Uterus (tissue), 2 donors: ENCODE data around the gene WDR35.

Experiments
- POLR2A ChIP-seq, 2 donors: fragments of 450-650 bp; IDR thresholded peaks; one replicate each; pipeline ENCODE4 v1.6.1; 2016; ENCODE audit warnings: antibody characterized with exemption in 2 of 2, mild to moderate bottlenecking in 1 of 2, moderate library complexity in 1 of 2
- TF ChIP-seq, protein P1 (sequence below), 4 experiments: fragments of 200-600 bp in 2 of 4; fragments of 450-650 bp in 2 of 4; sonication (generic) in 2 of 4; IDR thresholded peaks; one replicate each; pipeline ENCODE4 v1.5.1; 2016 to 2019; ENCODE audit warnings: antibody characterized with exemption in 4 of 4, mild to moderate bottlenecking in 2 of 4, moderate library complexity in 1 of 4

DNA sequence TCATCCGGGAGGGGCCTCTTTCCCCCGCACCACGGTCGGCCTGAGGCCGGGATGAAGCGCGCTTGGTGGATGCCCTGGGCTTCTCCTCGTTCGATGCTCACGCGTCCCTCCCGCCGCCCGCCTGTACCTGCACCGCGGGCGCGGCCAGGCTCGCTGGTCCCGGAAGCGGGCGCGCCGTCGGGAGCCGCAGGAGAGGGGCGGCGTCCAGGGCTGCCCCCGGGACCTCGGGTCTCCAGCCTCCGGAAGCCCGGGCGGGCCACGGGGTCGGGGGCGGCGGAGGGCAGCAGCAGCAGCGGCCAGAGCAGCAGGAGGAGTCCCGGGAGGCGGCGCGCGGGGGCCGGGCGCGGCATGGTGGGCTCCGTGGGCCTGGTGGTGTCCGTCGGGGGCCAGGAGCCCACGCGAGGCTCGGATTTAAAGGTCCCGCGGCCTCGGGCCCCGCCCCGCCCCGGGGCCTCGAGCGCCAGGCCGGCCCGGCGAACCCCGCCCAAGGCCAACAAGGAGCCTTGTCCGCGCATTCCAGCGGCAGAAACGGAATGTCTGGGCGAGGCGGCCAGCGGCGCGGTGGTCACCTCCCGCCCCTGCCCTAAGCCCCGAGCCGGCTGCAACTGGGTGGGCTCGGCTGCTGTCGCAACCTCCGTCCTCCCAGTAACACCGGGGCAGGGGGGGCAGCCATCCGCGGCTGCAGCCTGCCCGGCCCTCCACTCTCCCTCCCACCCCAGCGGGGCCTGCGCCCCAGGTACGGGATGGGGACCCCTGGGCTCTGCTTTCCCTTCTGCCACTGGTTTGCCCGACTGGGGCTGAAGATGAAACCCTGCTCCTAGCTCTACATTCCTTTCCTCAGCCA is 22.6 kb upstream of the WDR35 start, which contains the start of gene MATN3:
- TF ChIP-seq, protein P1, sequence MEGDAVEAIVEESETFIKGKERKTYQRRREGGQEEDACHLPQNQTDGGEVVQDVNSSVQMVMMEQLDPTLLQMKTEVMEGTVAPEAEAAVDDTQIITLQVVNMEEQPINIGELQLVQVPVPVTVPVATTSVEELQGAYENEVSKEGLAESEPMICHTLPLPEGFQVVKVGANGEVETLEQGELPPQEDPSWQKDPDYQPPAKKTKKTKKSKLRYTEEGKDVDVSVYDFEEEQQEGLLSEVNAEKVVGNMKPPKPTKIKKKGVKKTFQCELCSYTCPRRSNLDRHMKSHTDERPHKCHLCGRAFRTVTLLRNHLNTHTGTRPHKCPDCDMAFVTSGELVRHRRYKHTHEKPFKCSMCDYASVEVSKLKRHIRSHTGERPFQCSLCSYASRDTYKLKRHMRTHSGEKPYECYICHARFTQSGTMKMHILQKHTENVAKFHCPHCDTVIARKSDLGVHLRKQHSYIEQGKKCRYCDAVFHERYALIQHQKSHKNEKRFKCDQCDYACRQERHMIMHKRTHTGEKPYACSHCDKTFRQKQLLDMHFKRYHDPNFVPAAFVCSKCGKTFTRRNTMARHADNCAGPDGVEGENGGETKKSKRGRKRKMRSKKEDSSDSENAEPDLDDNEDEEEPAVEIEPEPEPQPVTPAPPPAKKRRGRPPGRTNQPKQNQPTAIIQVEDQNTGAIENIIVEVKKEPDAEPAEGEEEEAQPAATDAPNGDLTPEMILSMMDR (IDR thresholded peaks at IDR 0.05), result no peak
- TF ChIP-seq POLR2A (IDR thresholded peaks at IDR 0.05), result no peak
